ENCODE measurements around the gene CABP5.

The CABP5 gene

DNA sequence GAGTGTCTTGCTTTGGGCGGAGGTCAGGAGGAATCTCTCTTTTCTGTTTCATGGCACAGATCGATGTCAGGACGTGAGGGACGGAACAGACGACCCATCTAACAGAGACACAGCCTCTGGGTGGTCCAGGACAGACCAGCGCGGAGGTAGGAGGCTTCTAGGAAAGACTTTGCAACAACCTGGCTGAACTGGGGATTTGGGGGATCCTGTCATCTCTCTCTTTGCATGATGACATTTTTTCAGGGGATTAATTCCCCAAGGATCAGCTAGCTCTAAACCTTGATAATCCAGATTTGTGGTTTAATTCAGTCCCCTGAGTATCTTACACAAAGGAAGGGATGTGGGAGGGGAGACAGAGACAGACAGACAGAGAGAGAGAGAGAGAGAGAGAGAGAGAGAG is 14.4 kb downstream of the CABP5 start:
- no peak for DNase-seq

DNA sequence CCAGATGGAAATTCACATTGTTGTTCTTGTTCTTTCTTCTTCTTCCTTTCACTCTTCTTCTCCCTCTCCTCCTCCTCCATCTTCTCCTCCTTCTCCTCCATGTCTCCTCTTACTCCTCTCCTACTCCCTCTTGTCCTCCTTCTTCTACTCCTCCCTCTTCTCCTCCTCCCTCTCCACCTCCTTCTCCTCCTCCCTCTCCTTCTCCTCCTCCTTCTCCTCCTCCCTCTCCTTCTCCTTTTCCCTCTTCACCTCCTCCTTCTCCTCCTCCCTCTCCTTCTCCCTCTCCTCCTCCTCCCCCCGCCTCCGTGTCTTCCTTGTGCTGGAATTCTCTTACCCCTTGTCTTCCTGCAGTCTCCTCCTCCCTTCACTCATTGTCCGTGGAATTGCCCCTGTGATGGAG is 18.4 kb downstream of the CABP5 start:
- no peak for DNase-seq

DNA sequence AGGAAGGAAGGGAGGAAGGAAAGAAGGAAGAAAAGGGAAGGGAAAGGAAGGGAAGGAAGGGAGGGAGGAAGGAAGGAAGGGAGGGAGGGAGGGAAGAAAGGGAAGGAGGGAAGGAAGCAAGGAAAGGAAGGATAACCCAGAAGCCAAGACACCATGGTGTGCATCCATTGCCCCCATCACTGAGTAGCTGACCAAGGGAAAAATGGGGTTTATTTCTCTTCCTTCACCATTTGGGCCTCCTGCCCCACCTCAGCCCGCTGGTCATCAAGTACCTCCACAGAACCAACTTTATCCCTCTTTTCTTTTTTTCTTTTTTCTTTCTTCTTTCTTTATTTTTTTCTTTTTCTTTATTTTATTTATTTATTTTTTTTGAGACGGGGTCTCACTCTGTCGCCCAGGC is 20.4 kb downstream of the CABP5 start:
- DNase-seq: no peak

DNA sequence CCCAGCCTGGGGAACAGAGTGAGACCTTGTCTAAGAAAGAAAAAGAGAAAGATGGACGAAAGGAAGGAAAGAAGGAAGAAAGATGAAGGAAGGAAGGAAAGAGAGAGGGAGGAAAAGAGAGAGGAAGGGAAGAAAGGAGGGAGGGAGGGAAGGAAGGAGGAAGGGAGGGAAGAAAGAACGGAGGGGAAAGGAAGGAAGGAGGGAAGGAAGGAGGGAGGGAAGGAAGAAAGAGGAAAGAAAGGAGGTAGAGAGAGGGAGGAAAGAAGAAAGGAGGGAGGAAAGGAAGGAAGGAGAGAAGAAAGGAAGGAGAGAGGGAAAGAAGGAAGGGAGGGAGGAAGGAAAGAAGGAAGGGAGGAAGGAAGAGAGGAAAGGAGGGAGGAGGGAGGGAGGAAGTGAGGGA is 20.9 kb downstream of the CABP5 start:
- no peak for DNase-seq

DNA sequence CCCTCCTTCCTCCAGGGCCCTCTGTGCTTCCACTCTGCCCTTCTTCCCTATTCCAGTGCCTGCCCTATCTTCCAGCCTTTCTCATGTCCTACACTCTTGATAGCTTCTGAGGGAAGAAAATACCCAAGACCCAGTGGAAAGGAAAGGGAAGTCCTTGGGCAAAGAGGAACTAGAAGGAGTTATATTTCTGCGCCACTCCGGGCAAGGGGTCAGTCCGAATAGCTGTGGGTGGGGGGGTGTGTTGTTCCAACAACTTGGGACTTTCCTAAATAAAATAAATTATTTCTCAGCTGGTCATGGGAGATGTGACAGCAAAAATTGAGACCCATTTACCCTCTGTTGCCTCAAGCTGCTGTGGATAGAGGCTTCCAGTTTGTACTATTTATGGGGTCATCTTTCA is 23.2 kb downstream of the CABP5 start:
- no peak for DNase-seq

DNA sequence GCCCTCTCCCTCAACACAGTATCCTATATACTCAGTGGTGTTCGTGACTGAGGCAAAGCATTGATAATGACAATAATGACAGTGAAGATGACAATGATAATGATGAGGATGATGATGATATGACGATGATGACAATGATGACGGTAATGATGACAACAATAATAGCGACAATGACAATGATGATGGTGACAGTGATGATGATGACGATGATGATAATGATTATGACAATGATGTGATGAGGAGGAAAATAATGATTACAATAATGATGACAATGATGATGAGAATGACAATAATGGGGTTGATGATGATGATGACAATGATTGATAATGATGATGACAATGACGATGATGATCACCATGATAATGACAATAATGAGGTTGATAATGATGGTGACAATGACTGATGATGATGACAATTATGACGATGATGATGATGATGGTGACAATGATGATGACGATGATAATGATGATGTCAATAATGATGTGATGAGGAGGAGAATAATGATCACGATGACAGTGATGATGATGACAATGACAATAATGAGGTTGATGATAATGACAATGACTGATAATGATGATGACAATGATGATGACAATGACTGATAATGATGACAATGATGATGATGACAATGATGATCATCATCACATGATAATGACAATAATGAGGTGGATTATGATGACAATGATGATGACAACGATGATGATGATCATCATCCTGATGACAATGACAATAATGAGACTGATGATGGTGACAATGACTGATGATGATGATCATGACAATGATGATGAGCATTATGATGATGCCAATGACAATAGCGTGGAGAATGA is 32.7 kb downstream of the CABP5 start:
- DNase-seq: no peak

DNA sequence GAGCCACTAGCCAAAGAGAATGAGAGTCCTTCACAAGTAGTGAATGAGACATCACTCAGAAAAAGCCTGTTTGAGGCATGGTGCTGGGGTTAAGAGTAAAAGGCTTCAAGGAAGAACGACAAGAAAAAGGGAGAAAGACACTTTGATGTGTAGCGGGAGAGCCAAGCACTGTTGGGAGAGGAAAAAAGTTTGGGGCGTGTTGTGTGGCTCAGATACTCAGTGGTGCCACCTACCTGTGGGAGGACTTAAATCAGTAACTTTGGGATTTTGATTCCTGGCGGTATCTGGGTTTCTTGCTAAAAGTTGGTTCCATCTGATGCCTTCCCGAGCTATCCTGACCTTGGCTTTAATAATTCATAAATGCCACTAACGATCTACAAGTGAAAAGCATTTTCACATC is 37.1 kb downstream of the CABP5 start:
- no peak for DNase-seq

DNA sequence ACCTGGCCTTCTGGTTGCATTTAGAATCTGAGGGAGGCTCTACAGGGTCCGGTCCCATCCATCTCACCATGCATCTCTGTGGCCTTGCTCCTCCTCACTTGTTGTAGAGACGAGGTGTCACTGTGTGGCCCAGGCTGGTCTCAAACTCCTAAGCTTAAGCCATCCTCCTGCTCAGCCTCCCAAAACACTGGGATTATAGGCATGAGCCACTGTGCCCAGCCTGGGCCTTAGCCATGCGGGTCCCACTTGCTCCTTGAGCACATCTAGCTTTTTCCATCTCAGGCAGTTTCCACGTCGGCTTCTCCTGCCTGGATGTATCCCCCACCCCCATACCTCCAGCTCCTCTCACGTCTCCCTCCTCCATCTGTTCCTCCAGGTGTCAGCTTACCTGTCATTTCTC is 39.6 kb downstream of the CABP5 start:
- DNase-seq: no peak

DNA sequence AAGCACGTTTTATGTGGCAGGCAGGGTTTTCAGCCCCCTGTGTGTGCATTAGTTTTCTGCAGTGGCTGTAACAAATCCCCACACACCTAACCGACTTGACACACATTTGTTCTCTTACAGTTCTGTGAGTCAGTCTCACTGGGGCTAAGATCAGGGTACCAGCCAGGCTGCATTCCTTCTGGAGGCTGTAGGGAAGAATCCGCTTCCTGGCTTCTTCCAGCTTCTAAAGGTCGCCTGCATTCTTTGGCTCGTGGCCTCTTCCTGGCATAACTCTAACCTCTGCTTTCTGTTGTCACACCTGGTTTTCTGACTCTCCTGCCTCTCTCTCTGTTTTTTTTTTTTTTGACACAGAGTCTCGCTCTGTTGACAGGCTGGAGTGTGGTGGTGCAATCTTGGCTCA is 43.0 kb downstream of the CABP5 start:
- no peak for DNase-seq

DNA sequence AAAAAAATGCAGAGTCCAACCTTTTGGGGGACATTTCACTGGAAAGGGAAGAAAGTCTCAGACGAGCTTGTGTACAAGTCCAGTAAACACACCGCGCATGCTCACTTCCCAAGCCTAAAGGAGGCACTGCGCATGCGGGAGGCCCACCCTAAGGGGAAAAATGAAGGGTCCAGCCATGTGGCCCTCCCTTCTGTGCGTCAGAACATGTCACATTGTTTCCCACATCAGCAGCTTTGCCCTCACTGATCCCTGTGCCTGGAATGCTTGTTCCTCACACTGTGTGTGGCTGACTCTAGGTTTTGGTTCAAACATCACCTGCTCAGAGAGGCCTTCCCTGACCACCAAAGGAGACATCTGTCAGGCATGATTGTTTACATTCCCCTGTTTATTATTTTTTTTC is 45.1 kb downstream of the CABP5 start:
- DNase-seq: no peak

DNA sequence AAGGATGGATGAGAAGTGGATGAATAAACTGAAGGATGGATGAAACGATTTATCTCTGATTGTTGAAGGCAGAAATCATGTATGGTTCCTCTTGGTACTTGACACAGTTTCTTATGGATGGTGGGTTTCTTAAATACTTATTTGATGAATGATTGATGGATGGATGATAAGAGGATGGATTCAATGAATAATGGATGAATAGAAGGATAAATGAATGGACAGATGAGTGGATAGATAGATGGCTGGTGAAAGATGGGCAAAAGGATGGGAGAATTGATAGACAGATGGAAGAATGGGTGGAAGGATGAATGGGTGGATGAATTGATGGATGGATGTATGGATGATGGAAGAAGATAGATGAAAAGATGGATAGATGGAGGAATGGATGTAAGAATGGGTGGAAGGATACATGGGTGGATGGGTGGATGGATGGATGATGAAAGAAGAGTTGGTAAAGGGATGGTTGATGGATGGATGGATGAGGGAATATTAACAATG is 47.6 kb downstream of the CABP5 start:
- no peak for DNase-seq

DNA sequence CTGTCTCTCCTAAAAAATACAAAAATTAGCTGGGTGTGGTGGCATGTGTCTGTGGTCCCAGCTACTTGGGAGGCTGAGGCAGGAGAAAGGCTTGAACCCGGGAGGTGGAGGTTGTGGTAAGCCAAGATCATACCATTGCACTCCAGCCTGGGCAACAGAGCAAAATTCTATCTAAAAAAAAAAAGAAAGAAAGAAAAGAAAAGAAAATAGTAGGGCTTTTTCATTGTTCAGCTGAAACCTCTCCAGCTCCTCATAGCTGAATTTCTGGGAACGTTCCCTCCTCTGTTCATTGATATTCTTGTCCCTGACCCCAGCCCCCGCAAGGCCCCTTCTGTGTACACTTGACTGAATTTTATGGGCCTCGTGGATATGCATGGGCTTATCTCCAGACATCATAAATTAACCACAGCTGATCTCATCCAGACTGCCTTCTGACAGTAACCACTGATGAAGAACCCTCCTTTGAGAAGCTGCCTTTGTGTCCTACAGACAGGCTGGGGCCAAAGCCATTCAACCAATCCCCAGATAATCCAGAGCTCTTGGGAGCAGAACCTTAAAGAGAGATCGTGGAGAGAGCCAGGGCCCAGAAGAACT is 49.6 kb downstream of the CABP5 start, which contains the start of gene ELSPBP1:
Gene ELSPBP1 (plus strand): TSS at position 424 of the 594 bp plus-strand sequence. CDS start 14,036 bp downstream, outside the sequence.
- no peak for DNase-seq

DNA sequence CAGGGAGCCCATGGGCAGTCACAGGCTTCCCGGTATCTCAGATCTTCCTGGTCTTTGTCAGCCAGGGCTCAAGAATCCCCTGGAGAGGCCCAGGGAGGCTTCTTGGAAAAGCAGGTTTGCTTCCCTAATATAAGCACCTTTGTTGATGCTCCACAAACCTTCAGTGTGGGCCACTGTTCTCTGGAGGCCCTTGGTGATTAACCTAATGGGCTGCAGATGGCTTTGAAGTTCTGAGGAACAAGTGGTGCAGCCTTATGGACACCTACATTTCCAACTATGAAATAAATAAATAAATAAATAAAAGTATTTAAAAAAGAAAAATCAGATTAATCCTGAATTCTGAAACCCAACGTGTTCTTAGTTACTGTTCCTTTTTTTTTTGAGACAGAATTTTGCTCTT is 51.8 kb downstream of the CABP5 start, which contains the start of gene BSPH1:
Gene BSPH1 (minus strand): TSS at position 101 of the 400 bp plus-strand sequence. CDS start 89 bp downstream, at position 12.
- no peak for DNase-seq

DNA sequence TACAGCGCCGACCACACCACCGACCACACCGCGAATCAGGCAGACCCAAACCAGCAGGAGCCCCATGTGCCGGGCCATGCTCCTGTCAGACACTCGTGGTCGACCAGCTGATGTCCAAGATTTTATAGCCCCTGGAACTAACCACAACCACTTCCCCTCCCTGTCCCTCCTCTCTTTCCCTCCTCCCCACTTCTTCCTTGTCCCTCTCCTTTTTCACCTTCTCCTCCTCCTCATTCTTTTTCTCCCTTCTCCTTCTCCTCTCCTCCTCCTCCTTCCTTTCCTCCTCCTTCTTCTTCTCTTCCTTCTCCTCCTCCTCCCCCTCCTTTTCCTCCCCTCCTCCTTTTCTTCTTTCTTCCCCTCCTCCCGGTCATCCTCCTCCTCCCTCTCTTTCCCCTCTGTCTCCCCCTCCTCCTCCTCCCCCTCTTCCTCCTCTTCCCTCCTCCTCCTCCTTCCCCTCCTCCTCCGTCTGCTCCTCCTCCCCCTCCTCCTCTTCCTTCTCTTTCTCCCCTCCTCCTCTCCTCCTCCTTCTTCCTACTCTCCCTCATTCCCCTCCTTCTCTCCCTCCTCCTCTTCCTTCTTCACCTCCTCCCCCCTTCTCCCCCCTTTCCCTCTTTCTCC is 52.6 kb downstream of the CABP5 start:
- no peak for DNase-seq
